K562 (cell line): ENCODE data around the gene BIRC6.

ENCODE experiments used
- ADNP ChIP-seq: fragments of 200-800 bp; sonication (Bioruptor generic); IDR thresholded peaks from 2 replicates; pipeline ENCODE4 v1.6.1; 2016; ENCODE audit warnings: missing genetic modification characterization, missing compliant biosample characterization
- MEF2A ChIP-seq: IDR thresholded peaks from 2 replicates; pipeline ENCODE4 v1.6.1; 2011; ENCODE audit warnings: low read depth, mild to moderate bottlenecking, low read length, moderate library complexity; ENCODE audit not compliant: control insufficient read depth

DNA sequence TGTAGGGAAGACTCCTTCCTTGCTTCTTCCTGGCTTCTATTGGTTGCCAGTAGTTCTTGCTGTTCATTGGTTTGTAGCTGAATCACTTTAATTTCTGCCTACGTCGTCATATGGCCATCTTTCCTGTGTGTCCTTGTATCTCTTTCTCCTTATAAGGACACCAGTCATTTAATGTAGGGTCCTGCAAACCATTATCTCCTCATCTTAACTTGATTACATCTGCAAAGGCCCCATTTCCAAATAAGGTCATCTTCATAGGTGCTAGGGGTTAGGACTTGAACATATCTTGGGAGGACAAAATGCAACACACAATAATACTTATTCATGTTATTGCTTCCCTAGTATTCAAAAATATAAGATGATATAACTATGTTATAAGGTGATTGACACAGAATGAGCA, 175.5 kb downstream of the BIRC6 start:
- no peak for TF ChIP-seq ADNP (tag)
- no peak for TF ChIP-seq MEF2A
